Cardiac fibroblast (primary cell): ENCODE data around the gene HIVEP3.
"Not testable (repeated sequence)": the region's sequence is repeated elsewhere in the genome, so short reads cannot be mapped to it uniquely, and the experiment has no call there.

Experiments
- DNase-seq, 2 donors: peaks; one replicate each; pipeline versions ENCODE4 v3.0.0 to v3.0.0-alpha.2; 2010; ENCODE audit warnings: low read depth in 2 of 2
- H3K4me3 ChIP-seq, 2 donors: replicated peaks in 1 of 2; 1 replicate in 1 of 2; 2 replicates in 1 of 2; pipeline ENCODE4 v1.5.1; 2011; ENCODE audit warnings: low read depth in 2 of 2, low read length in 2 of 2, mild to moderate bottlenecking in 2 of 2, moderate library complexity in 1 of 2
- TF ChIP-seq, protein P1 (sequence below): IDR thresholded peaks from one replicate; pipeline ENCODE4 v1.5.1; 2011; ENCODE audit warnings: low read depth, mild to moderate bottlenecking, low read length, inconsistent platforms

The HIVEP3 gene

DNA sequence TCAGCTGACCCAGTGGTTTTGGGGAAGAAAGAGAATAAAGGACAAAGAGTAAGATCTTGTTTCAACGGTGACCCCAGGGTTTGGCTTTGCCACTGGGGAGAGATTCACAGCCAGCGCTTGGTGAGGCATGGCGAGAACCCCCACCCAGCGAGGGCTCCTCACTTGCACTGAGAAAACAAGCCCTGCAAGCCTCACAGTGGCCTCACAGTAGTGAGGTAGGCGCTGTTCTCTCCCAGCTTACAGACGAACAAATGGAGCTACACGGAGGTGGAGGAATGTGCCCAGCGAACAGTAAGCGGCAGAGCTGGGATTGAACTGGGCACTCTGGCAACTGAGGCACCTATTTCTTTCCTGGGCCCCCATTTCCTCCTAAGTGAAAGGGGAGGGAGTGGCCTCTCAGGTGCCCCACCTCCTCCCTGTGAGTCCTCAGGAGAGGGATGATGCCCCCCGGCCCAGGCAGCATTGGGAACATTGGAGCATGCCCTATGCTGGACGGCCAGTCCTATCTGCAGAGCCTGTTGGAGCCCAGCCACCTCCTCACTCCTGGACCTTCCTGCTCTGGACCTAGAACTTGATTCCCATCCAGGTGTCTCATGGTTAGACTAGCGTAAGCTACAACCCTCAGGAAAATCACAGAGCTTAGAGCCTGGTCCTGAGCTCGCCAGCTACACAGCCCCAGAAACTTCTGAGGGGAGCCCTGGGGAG, 360.8 kb downstream of the HIVEP3 start:
- no peak overlapping the region for H3K4me3 ChIP-seq
- TF ChIP-seq, protein P1, sequence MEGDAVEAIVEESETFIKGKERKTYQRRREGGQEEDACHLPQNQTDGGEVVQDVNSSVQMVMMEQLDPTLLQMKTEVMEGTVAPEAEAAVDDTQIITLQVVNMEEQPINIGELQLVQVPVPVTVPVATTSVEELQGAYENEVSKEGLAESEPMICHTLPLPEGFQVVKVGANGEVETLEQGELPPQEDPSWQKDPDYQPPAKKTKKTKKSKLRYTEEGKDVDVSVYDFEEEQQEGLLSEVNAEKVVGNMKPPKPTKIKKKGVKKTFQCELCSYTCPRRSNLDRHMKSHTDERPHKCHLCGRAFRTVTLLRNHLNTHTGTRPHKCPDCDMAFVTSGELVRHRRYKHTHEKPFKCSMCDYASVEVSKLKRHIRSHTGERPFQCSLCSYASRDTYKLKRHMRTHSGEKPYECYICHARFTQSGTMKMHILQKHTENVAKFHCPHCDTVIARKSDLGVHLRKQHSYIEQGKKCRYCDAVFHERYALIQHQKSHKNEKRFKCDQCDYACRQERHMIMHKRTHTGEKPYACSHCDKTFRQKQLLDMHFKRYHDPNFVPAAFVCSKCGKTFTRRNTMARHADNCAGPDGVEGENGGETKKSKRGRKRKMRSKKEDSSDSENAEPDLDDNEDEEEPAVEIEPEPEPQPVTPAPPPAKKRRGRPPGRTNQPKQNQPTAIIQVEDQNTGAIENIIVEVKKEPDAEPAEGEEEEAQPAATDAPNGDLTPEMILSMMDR: no peak
- no peak for DNase-seq

DNA sequence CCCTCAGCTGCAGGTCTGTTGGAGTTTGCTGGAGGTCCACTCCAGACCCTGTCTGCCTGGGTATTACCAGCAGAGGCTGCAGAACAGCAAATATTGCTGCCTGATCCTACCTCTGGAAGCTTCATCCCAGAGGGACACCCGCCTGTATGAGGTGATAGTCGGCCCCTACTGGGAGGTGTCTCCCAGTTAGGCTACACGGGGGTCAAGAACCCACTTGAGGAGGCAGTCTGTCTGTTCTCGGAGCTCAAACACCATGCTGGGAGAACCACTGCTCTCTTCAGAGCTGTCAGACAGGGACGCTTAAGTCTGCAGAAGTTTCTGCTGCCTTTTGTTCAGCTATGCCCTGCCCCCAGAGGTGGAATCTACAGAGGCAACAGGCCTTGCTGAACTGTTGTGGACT, 364.0 kb downstream of the HIVEP3 start:
- not testable (repeated sequence) for H3K4me3 ChIP-seq, DNase-seq

DNA sequence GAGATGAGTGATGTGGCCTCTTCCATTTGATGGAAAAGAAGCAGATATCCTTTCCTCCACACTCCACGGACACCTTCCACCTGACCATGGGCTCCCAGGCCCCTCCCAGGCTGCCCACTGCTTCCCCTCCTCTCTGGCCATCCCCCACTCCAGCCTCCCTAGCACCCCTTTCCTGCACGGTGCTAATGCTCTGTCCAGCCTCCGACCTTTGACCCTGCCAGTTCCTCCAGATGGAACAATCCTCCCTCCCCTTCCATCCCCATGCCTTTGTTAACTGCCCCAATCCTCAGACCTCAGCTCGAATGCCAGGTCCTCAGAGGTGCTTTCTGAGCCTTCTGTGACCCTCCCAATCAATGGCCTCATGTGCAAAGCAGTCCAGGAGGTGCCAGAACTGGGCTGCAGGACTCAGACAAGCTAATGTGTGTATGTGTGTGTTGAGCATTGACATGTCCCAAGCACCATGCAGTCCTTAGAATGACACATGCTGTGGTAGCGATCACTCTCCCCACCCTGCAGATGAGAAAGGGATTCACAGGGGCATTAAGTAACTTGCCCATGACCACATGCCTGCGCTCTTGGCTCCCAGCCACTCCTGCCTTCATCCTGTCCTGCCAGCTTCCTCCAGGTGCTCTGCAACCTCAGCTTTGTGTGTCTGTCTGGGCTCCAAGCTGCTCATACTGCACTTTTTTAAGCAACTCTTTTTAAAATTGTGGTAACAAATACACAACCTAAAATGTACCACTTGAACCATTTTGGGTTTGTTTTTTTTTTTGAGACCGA, 370.8 kb downstream of the HIVEP3 start:
- H3K4me3 ChIP-seq: no peak overlapping the region
- TF ChIP-seq, protein P1: no peak
- DNase-seq: no peak

DNA sequence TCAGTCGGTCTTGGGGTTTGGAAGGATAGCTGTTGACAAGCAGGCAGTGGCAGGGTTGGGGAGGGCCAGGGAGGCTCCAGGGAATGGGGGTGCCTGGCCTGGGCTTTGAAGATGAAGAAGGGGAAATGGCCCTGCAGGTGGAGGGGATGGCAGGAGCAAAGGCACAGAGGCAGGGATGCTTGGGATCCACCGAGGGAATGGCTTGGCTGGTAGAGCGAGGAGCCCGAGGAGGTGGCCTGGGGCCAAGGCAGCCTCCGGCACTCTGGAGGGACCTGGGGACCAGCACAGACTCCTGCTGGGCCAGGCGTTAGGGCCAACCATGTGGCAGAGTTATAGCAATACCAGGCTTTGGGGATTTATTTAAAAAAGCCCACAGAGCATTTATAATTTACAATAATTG, 371.4 kb downstream of the HIVEP3 start:
- H3K4me3 ChIP-seq: no peak overlapping the region
- TF ChIP-seq, protein P1: no peak
- no peak for DNase-seq

DNA sequence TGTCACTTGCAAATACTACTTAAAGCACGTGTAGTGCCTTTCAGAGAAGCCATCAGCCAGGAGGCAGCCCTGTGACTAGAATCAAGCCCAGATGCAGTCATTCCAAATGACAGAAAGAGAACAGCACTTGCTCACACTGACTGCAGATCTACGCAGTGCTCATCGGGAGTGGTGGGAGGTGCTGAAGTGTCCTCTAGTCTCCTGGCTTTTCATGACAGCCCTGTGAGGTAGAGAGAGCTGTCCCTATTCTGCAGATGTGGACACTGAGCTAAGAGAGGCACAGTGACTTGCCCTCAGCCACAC, 371.9 kb downstream of the HIVEP3 start:
- no peak for DNase-seq
- TF ChIP-seq, protein P1: no peak
- no peak overlapping the region for H3K4me3 ChIP-seq

DNA sequence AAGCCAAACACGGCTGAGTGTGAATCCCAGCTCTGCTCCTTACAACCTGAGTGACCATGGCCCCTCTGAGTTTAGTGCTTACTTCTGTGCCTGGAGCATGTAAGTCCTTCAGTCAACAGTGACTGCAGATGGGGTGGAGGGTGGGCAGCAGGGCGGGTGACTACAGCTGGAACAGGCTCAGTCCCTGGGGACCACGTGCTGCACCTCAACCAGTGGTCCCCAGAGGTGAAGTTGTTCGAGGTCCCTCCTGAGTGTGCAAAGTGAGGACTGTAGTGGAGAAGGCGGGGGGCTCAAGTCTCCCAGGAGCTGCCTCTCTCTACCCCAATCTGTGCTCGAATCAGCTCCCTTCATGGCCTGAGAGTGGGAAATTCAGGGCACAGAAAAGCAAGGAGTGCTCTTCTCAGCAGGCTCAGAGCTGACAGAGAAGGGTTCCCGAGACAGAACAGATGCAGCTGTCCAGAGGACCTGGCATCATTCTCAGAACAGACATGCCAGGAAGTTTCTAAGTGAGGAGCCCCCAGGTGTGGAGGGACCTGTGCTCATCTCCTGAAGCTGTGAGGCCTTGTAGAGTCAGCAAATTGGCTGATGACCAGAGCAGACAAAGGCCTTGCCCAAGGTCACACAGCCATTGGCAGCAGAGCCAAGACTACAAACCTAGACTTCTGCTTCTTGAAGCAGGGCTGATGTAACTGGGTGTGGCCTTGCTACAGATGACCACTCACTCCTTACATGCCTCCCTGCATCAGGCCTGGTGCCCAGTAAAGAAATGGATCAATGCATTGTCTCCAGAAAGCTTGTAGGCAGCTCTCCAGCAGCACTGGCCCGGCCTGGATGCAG, 372.5 kb downstream of the HIVEP3 start:
- TF ChIP-seq, protein P1: no peak
- no peak overlapping the region for H3K4me3 ChIP-seq
- DNase-seq: peak; percentile 15 to 44

DNA sequence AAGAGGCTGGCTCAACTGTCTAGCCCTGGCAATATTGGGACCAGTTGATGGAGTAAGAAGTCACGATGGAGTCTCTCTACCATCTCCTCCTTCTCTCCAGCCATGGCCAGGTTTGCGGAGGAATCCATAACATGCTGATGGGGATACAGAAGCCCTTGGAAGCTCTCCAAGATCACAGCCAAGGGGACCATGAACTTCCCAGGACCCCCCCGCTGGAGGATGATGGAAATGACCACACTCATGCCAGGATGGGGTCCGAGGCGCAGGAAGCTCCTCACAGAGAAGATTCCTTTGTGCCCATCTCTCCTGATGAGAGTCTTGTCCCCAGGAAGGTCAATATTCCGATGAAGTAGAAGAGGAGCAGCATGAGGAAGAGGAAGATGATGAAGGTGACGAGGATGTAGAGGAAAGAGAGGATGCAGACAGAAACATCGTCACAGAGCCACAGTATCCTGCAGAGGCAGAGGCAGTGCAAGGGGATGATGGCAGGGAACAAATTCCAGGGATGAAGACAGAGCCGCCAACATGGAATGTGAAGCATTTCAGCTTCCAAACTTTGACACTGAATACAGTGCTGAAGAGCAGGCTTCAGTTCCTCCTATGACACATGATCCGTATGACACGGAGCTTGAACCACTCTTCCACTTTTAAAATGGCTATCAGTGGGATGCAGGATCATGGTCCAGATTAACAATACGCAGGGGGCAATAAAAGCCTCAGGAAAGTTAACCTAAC, 376.4 kb downstream of the HIVEP3 start:
- TF ChIP-seq, protein P1: no peak
- DNase-seq: no peak
- no peak overlapping the region for H3K4me3 ChIP-seq
